ENCODE results near the gene WDR75. TPM values are rescaled to one million over a fixed set of nuclear protein-coding genes. Genes with fewer than 3 reads are reported as not detected.

The WDR75 gene
- total and polyA plus RNA-seq, 2 of the 4 experiments (the other 2 are of a cell fraction): 21.7 to 52.2 TPM

DNA sequence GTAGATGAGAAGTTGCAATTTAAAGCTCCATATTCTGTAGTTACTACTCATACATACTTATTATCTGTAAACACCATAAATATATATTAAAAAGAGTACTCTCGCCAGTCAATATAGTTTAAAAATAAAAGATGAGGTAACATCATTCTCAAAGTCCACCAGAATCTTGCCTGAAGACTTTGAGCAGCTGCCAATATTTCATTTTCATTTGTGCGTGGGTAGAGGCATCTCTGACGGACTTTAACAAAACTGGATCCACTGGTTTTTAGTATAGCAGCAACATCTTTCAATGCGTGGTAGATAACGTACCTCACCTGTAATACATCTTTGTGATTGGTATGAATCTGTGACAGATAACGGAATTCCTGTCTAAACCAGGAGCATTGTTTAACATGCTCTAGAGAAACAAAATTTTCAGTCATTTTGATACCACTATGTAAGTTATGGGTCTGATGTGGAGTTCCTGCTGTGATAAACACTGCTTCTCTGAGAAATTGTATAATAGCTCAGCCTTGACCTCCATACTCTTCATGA lies 45.0 kb downstream of the WDR75 start:
- H3K9ac ChIP-seq (ENCODE audit: low read depth, low read length): no peak overlapping the region
- H2BK5ac ChIP-seq (ENCODE audit: low read depth, low read length, poor library complexity, severe bottlenecking): no peak overlapping the region
- no peak overlapping the region for H3K14ac ChIP-seq (replicated peaks; ENCODE audit: low read depth, low read length)
- intact Hi-C loops (cut with micrococcal nuclease) (no loop called here), dilution Hi-C loops (cut with HindIII; ENCODE audit: low sequenced_read_pairs, unreplicated experiment) (no loop called here), in situ Hi-C loops (cut with MboI; ENCODE audit: low sequenced_read_pairs) (no loop called here)
- H4K5ac ChIP-seq (ENCODE audit: low read depth, low read length): no peak overlapping the region
- H3K18ac ChIP-seq (ENCODE audit: low read depth, low read length): no peak overlapping the region
- ChIA-PET POLR2A (ENCODE audit: unreplicated experiment) (no interaction called here), CTCF (interaction anchor here (0.6 kb wide), 1 partner anchor 187 kb away, joined by 4 read pairs; no protein-coding TSS in a partner anchor)
- H2BK120ac ChIP-seq (ENCODE audit: low read depth, low read length): no peak overlapping the region
- BruUV-seq (replicated peaks): no TSS peak
- H2AFZ ChIP-seq (replicated peaks; ENCODE audit: low read length, poor library complexity): no peak overlapping the region
- no peak for DNase-seq
- H3K27me3 ChIP-seq (ENCODE audit: control insufficient read depth, insufficient read depth, low read length): no peaks in the 10 kb centered on the region
- no peak overlapping the region for H4K8ac ChIP-seq (ENCODE audit: low read depth in 2 of 2, low read length in 2 of 2)
- H2BK15ac ChIP-seq (ENCODE audit: low read depth, low read length): no peak overlapping the region
- no peak overlapping the region for H3K23ac ChIP-seq (ENCODE audit: low read depth, low read length)
- H2AK5ac ChIP-seq (ENCODE audit: low read depth, low read length): no peak overlapping the region
- H4K91ac ChIP-seq (ENCODE audit: insufficient read depth, low read depth, low read length): no peak overlapping the region
- H3K9me3 ChIP-seq (ENCODE audit: control insufficient read depth, insufficient read depth, low read length): no peaks in the 10 kb centered on the region
- no peak for TF ChIP-seq MXI1 (IDR thresholded peaks at IDR 0.05; ENCODE audit: borderline replicate concordance, low read depth, low read length)
- no peak for TF ChIP-seq NFE2L2 (IDR thresholded peaks at IDR 0.05; ENCODE audit: low read depth, low read length)
- no peak for TF ChIP-seq RFX5 (IDR thresholded peaks at IDR 0.05; ENCODE audit: low read depth, low read length)
- TF ChIP-seq RCOR1 (IDR thresholded peaks at IDR 0.05; ENCODE audit: insufficient replicate concordance, low read length): no peak
- TF ChIP-seq, protein P1, sequence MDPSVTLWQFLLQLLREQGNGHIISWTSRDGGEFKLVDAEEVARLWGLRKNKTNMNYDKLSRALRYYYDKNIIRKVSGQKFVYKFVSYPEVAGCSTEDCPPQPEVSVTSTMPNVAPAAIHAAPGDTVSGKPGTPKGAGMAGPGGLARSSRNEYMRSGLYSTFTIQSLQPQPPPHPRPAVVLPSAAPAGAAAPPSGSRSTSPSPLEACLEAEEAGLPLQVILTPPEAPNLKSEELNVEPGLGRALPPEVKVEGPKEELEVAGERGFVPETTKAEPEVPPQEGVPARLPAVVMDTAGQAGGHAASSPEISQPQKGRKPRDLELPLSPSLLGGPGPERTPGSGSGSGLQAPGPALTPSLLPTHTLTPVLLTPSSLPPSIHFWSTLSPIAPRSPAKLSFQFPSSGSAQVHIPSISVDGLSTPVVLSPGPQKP (IDR thresholded peaks at IDR 0.05; ENCODE audit: borderline replicate concordance, low read depth, low read length): no peak
- no peak for TF ChIP-seq CHD1 (IDR thresholded peaks at IDR 0.05; ENCODE audit: low read depth, low read length)
- TF ChIP-seq MAZ (IDR thresholded peaks at IDR 0.05; ENCODE audit: borderline replicate concordance, low read depth, low read length): no peak
- no peak for TF ChIP-seq MAFK (IDR thresholded peaks at IDR 0.05; ENCODE audit: low read depth, low read length)
- TF ChIP-seq BHLHE40 (IDR thresholded peaks at IDR 0.05; ENCODE audit: low read depth, low read length): no peak
- TF ChIP-seq RAD21 (IDR thresholded peaks at IDR 0.05; ENCODE audit: low read length): no peak
- TF ChIP-seq POLR2A (IDR thresholded peaks at IDR 0.05; ENCODE audit: low read depth, low read length): no peak
- TF ChIP-seq, protein P2, sequence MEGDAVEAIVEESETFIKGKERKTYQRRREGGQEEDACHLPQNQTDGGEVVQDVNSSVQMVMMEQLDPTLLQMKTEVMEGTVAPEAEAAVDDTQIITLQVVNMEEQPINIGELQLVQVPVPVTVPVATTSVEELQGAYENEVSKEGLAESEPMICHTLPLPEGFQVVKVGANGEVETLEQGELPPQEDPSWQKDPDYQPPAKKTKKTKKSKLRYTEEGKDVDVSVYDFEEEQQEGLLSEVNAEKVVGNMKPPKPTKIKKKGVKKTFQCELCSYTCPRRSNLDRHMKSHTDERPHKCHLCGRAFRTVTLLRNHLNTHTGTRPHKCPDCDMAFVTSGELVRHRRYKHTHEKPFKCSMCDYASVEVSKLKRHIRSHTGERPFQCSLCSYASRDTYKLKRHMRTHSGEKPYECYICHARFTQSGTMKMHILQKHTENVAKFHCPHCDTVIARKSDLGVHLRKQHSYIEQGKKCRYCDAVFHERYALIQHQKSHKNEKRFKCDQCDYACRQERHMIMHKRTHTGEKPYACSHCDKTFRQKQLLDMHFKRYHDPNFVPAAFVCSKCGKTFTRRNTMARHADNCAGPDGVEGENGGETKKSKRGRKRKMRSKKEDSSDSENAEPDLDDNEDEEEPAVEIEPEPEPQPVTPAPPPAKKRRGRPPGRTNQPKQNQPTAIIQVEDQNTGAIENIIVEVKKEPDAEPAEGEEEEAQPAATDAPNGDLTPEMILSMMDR (conservative IDR thresholded peaks at IDR 0.05; ENCODE audit: low read depth, low read length): no peak
- no peak for TF ChIP-seq CEBPB (IDR thresholded peaks at IDR 0.05; ENCODE audit: low read depth, low read length)
- TF ChIP-seq, protein P3, sequence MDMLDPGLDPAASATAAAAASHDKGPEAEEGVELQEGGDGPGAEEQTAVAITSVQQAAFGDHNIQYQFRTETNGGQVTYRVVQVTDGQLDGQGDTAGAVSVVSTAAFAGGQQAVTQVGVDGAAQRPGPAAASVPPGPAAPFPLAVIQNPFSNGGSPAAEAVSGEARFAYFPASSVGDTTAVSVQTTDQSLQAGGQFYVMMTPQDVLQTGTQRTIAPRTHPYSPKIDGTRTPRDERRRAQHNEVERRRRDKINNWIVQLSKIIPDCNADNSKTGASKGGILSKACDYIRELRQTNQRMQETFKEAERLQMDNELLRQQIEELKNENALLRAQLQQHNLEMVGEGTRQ (IDR thresholded peaks at IDR 0.05; ENCODE audit: low read depth, low read length): no peak
- TF ChIP-seq SMC3 (IDR thresholded peaks at IDR 0.05; ENCODE audit: low read depth, low read length): no peak
- no peak for TF ChIP-seq FOS (IDR thresholded peaks at IDR 0.05; ENCODE audit: low read depth, low read length)
- no peak overlapping the region for H2AK9ac ChIP-seq (replicated peaks; ENCODE audit: low read depth, low read length, poor library complexity)
- H3K9me1 ChIP-seq (ENCODE audit: insufficient read depth, low read length): no peaks in the 10 kb centered on the region
- no peaks in the 10 kb centered on the region for H3K4me1 ChIP-seq (ENCODE audit: control insufficient read depth, insufficient read depth, low read length)
- no peak overlapping the region for H3K4ac ChIP-seq (ENCODE audit: low read depth, low read length)
- no peak for ATAC-seq (ENCODE audit: low read depth)
- H3K56ac ChIP-seq (ENCODE audit: extremely low read depth, insufficient read depth, low read length): no peak overlapping the region
- no peak overlapping the region for H2BK20ac ChIP-seq (ENCODE audit: low read depth, low read length)
- H3K4me3 ChIP-seq (ENCODE audit: insufficient read depth, low read depth, low read length): no peak overlapping the region
- H4K20me1 ChIP-seq (ENCODE audit: insufficient read depth, low read length): no peaks in the 10 kb centered on the region
- no peak overlapping the region for H3K27ac ChIP-seq (ENCODE audit: insufficient read depth, low read length)
- no peak overlapping the region for H3K4me2 ChIP-seq (ENCODE audit: low read depth, low read length)
- H3K36me3 ChIP-seq (ENCODE audit: control insufficient read depth, insufficient read depth, low read length): no peaks in the 10 kb centered on the region
- H3K79me1 ChIP-seq (ENCODE audit: low read depth in 1 of 2, low read length in 2 of 2): no peaks in the 10 kb centered on the region
- no CpG with 5 or more reads among the region's 6 CpGs for WGBS, 2 experiments (ENCODE audit: extremely low coverage in 2 of 2, insufficient read length in 1 of 2)

Data from IMR-90 (cell line).